ENCODE data around the gene GINS2.

GINS2 gene

DNA sequence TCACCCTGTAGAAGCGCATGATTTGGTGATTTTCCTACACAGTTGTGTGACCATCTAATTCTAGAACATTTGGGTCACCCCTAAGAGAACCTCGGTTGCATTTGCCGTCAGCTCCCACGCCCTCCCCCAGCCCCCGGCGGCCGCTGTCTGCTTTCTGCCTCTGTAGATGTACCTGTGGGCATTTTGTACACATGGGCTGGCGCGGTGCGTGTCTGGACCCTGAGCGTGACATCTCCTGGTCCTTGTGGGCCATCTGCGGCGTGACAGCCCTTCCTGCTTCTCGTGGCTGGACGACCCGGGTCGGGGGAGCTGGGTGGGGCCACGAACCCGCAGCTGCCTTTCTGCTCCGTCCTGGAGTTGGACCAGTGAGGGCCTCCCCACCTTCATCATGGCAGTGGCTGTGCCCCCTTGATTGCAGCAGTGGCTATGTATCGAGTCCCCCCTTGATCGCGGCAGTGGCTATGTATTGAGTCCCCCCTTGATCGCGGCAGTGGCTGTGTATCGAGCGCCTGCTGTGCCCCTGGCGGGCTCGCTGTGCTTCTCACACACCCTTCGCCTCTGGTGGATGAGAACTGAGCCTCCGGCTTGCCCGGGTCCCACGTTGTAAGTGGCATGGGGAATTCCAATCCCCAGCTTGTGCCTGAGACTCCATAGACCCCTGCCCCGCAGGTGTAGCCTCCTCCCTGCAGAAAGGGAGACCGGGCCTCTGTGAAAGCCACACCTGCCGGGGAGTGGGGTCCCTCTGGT is 51.5 kb downstream of the GINS2 start:
- Mint-ChIP-seq H3K9me3 (no peaks in the 10 kb centered on the region), H3K27me3 (no peaks in the 10 kb centered on the region), H3K4me1 (peaks cover 7% of the 10 kb centered on the region), H3K4me3 (no peak overlapping the region), H3K36me3 (peaks cover 3% of the 10 kb centered on the region), H3K27ac (no peak overlapping the region)
- ATAC-seq (ENCODE audit: low read depth) (no peak), DNase-seq (ENCODE audit: low spot score in 2 of 2) (no peak)

- H3K27ac Mint-ChIP-seq = no peak overlapping the region
- no peaks in the 10 kb centered on the region for H3K9me3 Mint-ChIP-seq
- ATAC-seq (ENCODE audit: low read depth) (no peak), DNase-seq (ENCODE audit: low spot score in 2 of 2) (no peak)
- peaks cover 3% of the 10 kb centered on the region for H3K36me3 Mint-ChIP-seq
- no peak overlapping the region for H3K4me3 Mint-ChIP-seq
- H3K27me3 Mint-ChIP-seq = no peaks in the 10 kb centered on the region
- peaks cover 8% of the 10 kb centered on the region for H3K4me1 Mint-ChIP-seq
These were observed 52.4 kb downstream of the GINS2 start for GRCh38 chr16:85636234-85636812.

DNA sequence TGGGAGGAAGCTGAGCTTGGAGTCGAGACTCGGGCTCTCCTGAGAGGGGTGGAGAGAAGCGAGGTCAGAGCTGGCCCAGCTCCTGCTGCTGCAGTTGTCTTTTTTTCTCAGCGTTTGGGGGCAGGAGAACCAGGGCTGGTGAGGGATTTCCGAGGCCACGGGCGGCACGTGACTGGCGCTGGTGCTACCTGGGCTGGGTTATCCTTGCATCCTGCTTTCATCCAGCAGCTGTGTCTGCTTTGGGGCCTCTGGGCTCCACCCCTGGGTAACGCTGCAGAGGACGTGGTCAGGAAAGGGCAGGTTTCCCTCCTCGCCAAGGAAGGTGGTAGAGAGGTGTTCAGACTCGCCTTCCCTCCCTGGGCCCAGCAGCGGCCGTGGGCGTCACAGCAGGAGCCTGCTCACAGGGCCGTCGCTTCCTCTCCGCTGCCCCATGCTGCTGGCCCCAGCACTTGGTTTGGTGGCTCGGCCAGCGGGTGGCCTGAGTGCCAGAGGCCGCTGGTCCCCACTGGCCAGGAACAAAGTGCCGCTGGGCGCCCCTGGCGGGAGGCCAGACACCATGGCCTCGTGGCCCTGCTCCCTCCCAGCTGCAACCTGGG is 53.1 kb downstream of the GINS2 start:
- no peaks in the 10 kb centered on the region for H3K27me3 Mint-ChIP-seq
- DNase-seq (ENCODE audit: low spot score in 2 of 2) (no peak), ATAC-seq (ENCODE audit: low read depth) (no peak)
- H3K27ac Mint-ChIP-seq = no peak overlapping the region
- peaks cover 9% of the 10 kb centered on the region for H3K4me1 Mint-ChIP-seq
- H3K9me3 Mint-ChIP-seq = no peaks in the 10 kb centered on the region
- H3K4me3 Mint-ChIP-seq = no peak overlapping the region
- peaks cover 3% of the 10 kb centered on the region for H3K36me3 Mint-ChIP-seq

DNA sequence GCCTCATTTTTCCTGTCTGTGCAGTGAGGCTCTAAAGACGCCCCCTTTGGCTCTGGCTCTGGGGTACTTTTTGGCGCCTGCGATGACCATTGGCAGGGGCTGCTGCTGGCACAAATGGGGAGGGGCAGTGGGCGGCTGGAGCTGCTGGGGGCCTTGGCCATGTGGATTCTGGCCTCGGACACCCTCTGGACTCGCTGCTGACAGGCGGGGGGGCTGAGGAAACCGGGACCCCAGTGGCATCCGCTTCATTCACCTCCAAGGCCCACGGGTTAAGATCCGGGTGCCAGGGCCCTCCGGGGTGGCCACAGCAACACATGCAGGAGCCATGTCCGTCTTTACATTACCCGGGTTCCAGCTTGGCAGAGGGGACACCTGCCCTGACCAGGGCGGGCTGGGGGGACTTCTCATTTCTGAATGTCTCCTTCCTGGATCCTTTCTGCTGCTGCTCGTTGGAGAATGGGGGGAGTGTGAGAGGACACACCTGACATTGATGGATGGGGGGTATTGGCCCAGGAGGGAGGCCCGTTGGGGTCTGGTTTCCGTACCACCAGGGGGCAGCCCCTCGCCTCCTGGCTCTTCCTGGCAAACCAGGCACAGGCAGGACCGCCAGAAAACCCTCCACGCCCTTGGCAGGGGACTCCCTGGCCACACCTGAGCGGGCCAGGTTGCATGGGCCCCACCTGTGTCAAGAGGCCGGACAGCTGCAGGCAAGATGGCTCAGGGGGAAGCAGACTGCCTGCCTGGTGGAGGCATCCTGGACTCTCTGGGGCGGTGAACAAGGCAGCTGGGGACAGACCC is 53.8 kb downstream of the GINS2 start:
- peaks cover 5% of the 10 kb centered on the region for H3K36me3 Mint-ChIP-seq
- no peak for DNase-seq (ENCODE audit: low spot score in 2 of 2)
- H3K4me1 Mint-ChIP-seq = peaks cover 9% of the 10 kb centered on the region
- no peaks in the 10 kb centered on the region for H3K27me3 Mint-ChIP-seq
- no peak for ATAC-seq (ENCODE audit: low read depth)
- no peaks in the 10 kb centered on the region for H3K9me3 Mint-ChIP-seq
- no peak overlapping the region for H3K4me3 Mint-ChIP-seq
- no peak overlapping the region for H3K27ac Mint-ChIP-seq

GRCh38 chr16:85633888-85634287 is 54.9 kb downstream of the GINS2 start:
- no peak overlapping the region for H3K27ac Mint-ChIP-seq
- H3K36me3 Mint-ChIP-seq = peaks cover 12% of the 10 kb centered on the region
- peaks cover 8% of the 10 kb centered on the region for H3K4me1 Mint-ChIP-seq
- H3K27me3 Mint-ChIP-seq = no peaks in the 10 kb centered on the region
- H3K9me3 Mint-ChIP-seq = peaks cover 3% of the 10 kb centered on the region
- no peak overlapping the region for H3K4me3 Mint-ChIP-seq
- DNase-seq (ENCODE audit: low spot score in 2 of 2) (no peak), ATAC-seq (ENCODE audit: low read depth) (no peak)

DNA sequence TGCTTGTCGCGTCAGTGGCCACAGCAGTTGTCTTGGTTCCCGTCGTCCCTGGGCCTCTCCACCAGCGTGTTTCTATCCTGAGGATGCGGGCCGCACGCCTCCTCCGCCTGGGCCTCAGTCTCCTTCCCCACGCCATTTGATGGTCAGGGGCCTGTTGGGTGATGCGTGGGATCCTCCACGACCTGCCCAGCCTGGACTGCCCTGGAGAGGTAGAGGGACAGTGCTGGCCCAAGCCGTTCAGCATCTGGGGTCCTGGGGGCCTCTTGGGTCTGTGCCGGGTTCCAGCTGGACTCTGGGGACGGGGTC is 55.4 kb downstream of the GINS2 start:
- ATAC-seq (ENCODE audit: low read depth) = no peak
- peaks cover 3% of the 10 kb centered on the region for H3K9me3 Mint-ChIP-seq
- H3K27me3 Mint-ChIP-seq = no peaks in the 10 kb centered on the region
- peaks cover 9% of the 10 kb centered on the region for H3K4me1 Mint-ChIP-seq
- peaks cover 16% of the 10 kb centered on the region for H3K36me3 Mint-ChIP-seq
- H3K4me3 Mint-ChIP-seq = no peak overlapping the region
- no peak overlapping the region for H3K27ac Mint-ChIP-seq
- no peak for DNase-seq (ENCODE audit: low spot score in 2 of 2)

DNA sequence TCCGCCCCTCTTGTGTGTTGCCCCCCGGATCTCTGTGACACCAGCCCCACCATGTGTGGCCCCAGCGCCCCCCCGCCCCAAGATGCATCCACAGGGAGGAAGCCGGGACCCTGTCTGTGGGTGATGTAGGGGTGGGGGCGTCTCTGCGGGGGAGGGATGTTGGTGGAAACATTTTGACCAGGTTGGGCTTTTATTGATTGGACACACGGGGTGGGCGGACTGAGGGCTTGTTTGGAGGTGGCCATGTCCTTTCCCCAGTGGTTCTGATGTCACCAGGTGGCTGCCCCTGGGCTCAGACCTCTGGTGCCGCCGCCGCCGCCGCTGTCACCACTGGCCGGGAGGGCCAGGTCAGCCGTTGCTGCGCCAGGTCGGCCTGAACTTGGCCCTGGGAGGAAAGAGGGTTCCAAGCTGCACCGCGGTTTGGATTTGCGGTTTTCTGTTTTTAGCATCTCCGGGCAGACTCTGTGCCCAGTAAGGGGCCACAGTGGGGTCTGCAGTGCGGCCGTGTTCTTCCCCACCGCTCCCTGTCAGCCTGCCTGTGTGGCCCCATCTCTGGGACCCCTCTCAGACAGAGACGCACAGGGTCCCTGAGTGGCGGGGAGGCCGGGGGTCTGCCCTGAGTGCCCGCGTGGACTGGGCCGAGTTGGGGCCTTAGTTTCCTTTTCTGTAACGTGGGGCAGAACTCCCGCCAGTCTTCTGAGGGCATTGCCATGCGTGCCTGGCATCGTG is 55.9 kb downstream of the GINS2 start:
- ATAC-seq (ENCODE audit: low read depth) = no peak
- no peak overlapping the region for H3K4me3 Mint-ChIP-seq
- H3K4me1 Mint-ChIP-seq = peaks cover 9% of the 10 kb centered on the region
- DNase-seq (ENCODE audit: low spot score in 2 of 2) = no peak
- peaks cover 16% of the 10 kb centered on the region for H3K36me3 Mint-ChIP-seq
- H3K27me3 Mint-ChIP-seq = no peaks in the 10 kb centered on the region
- H3K27ac Mint-ChIP-seq = no peak overlapping the region
- H3K9me3 Mint-ChIP-seq = peaks cover 3% of the 10 kb centered on the region

GRCh38 chr16:85631802-85632393 is 56.9 kb downstream of the GINS2 start:
- peaks cover 3% of the 10 kb centered on the region for H3K9me3 Mint-ChIP-seq
- peaks cover 9% of the 10 kb centered on the region for H3K4me1 Mint-ChIP-seq
- no peak for DNase-seq (ENCODE audit: low spot score in 2 of 2)
- H3K27ac Mint-ChIP-seq = no peak overlapping the region
- no peak overlapping the region for H3K4me3 Mint-ChIP-seq
- H3K36me3 Mint-ChIP-seq = peaks cover 16% of the 10 kb centered on the region
- no peaks in the 10 kb centered on the region for H3K27me3 Mint-ChIP-seq
- no peak for ATAC-seq (ENCODE audit: low read depth)

GRCh38 chr16:85631230-85631629 is 57.5 kb downstream of the GINS2 start:
- no peak for ATAC-seq (ENCODE audit: low read depth)
- peaks cover 16% of the 10 kb centered on the region for H3K36me3 Mint-ChIP-seq

DNA sequence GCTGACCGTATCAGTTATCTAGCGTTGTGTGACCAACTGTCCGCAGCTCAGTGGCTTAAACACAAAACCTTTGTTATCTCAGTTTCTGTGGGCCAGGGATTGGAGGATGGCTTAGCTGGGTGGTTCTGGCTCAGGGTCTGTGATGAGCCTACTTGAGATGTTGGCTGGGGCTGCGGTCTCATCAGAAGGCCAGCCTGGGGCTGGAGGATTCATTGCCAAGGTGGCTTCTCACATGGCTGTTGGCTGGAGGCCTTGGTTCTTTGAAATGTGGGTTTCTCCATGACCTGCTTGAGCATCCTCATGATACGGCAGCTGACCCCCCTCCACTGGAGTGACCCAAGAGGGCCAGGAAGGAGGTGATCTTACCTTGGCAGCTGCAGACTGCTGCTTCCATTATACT is 58.9 kb downstream of the GINS2 start:
- Mint-ChIP-seq H3K27ac (no peak overlapping the region), H3K4me3 (no peak overlapping the region), H3K9me3 (peaks cover 3% of the 10 kb centered on the region), H3K27me3 (no peaks in the 10 kb centered on the region), H3K36me3 (peaks cover 14% of the 10 kb centered on the region), H3K4me1 (peaks cover 17% of the 10 kb centered on the region)
- DNase-seq (ENCODE audit: low spot score in 2 of 2) (no peak), ATAC-seq (ENCODE audit: low read depth) (no peak)

More at GRCh38 chr16:85631230-85631629, 57.5 kb downstream of the GINS2 start:
- Mint-ChIP-seq H3K27ac (no peak overlapping the region), H3K4me3 (no peak overlapping the region), H3K4me1 (peaks cover 12% of the 10 kb centered on the region), H3K27me3 (no peaks in the 10 kb centered on the region), H3K9me3 (peaks cover 3% of the 10 kb centered on the region)
- DNase-seq (ENCODE audit: low spot score in 2 of 2) = no peak

DNA sequence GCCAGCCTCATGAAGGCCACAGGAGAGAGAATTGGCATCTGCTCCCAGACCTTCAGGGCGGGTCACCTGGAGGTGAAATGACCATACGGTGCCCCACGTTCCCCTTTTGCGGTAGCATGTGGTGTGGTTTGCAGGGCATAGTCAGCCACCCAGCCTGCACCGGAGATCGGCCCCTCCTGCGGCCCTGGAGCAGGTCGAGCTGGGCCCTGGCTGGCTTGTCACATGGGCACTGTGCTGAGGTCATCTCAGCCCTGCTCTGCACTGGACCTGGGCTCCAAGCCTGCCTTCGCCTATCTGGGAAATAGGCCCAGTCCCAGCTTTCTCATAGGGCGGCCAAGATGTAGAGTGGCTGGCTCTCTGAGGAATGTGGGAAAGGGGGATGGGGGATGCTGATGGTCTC is 59.4 kb downstream of the GINS2 start:
- peaks cover 17% of the 10 kb centered on the region for H3K4me1 Mint-ChIP-seq
- H3K27me3 Mint-ChIP-seq = no peaks in the 10 kb centered on the region
- H3K9me3 Mint-ChIP-seq = peaks cover 3% of the 10 kb centered on the region
- no peak overlapping the region for H3K4me3 Mint-ChIP-seq
- no peak overlapping the region for H3K27ac Mint-ChIP-seq
- H3K36me3 Mint-ChIP-seq = peaks cover 14% of the 10 kb centered on the region
- no peak for DNase-seq (ENCODE audit: low spot score in 2 of 2)
- ATAC-seq (ENCODE audit: low read depth) = no peak

DNA sequence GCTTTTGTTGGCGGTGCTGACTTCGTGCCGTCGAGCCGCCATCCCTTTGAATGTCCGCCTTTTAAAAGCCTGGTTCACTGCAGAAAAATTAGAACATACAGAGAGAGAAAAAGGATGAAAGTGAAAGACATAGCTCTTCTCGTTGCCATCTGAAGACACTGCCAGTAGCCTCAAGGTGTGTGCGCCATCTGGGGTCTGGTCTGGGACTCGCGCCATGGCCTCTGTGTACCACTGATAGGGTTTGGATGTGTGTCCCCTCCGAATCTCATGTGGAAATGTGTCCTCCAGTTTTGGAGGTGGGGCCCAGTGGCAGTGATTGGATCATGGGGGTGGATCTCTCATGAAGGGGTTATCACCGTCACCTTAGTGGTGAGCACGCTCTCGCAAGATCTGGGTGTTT is 60.1 kb downstream of the GINS2 start:
- no peak overlapping the region for H3K27ac Mint-ChIP-seq
- DNase-seq (ENCODE audit: low spot score in 2 of 2) (no peak), ATAC-seq (ENCODE audit: low read depth) (no peak)
- H3K4me3 Mint-ChIP-seq = no peak overlapping the region
- H3K4me1 Mint-ChIP-seq = peaks cover 17% of the 10 kb centered on the region
- H3K36me3 Mint-ChIP-seq = peaks cover 15% of the 10 kb centered on the region
- H3K9me3 Mint-ChIP-seq = peaks cover 3% of the 10 kb centered on the region
- H3K27me3 Mint-ChIP-seq = no peaks in the 10 kb centered on the region

DNA sequence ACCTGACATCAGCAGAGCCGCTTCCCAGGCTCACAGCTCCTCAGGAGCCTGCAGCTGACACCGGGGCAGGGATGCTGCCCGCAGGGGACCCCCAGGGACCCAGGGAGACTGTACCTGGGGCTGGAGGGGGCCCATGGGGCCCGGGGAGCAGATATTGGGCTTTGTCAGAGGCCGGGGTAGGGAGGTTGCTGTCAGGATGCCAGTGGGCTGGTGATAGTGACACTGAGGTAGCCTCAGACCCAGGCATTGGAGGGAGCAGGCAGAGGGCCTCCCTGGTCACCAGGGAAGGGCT is 60.5 kb downstream of the GINS2 start:
- no peak for DNase-seq (ENCODE audit: low spot score in 2 of 2)
- no peaks in the 10 kb centered on the region for H3K27me3 Mint-ChIP-seq
- H3K27ac Mint-ChIP-seq = no peak overlapping the region
- H3K4me1 Mint-ChIP-seq = peaks cover 19% of the 10 kb centered on the region
- peaks cover 16% of the 10 kb centered on the region for H3K36me3 Mint-ChIP-seq
- H3K9me3 Mint-ChIP-seq = peaks cover 3% of the 10 kb centered on the region
- no peak for ATAC-seq (ENCODE audit: low read depth)
- no peak overlapping the region for H3K4me3 Mint-ChIP-seq
